HG03354 (cell line): Measurements from ENCODE around the gene CES4A.
A peak's percentile ranks its signal among the peaks of the same experiment; 100 is the strongest.
"Not testable (repeated sequence)": the region's sequence is repeated elsewhere in the genome, so short reads cannot be mapped to it uniquely, and the experiment has no call there.

Experiments used
- ATAC-seq: cut with Tn5 transposase; IDR thresholded peaks from one replicate; pipeline ENCODE4 v1.9.1; 2021; ENCODE audit warnings: mild to moderate bottlenecking; ENCODE audit not compliant: unreplicated experiment, poor library complexity, severe bottlenecking

The CES4A gene

GRCh38 chr16:66988197-66988788, at the start of gene CES4A:
Gene CES4A, plus strand, starts transcription at chr16:66988589. Its CDS starts 184 bp downstream, at chr16:66988773.
- ATAC-seq: no peak

- no peak for ATAC-seq
Observed at GRCh38 chr16:66939366-66939765, 49.0 kb upstream of the CES4A start.

- ATAC-seq: no peak
Observed at GRCh38 chr16:66940236-66940635, 48.2 kb upstream of the CES4A start.

- ATAC-seq: no peak
Observed at GRCh38 chr16:66942981-66943380, 45.4 kb upstream of the CES4A start.

- ATAC-seq: no peak
Observed at GRCh38 chr16:66943426-66944053, 44.8 kb upstream of the CES4A start.

- ATAC-seq: no peak
Observed at GRCh38 chr16:66944054-66944441, 44.3 kb upstream of the CES4A start.

- ATAC-seq: not testable (repeated sequence)
Observed at GRCh38 chr16:66944971-66945370, 43.4 kb upstream of the CES4A start.

GRCh38 chr16:66945939-66946338, 42.5 kb upstream of the CES4A start:
- no peak for ATAC-seq

GRCh38 chr16:66946541-66946940, 41.8 kb upstream of the CES4A start:
- ATAC-seq: no peak

- no peak for ATAC-seq
Observed at GRCh38 chr16:66946974-66947301, 41.5 kb upstream of the CES4A start.

GRCh38 chr16:66947302-66948065, 40.9 kb upstream of the CES4A start:
- peak; percentile 81 for ATAC-seq

- no peak for ATAC-seq
Observed at GRCh38 chr16:66948134-66948836, 40.1 kb upstream of the CES4A start.

- ATAC-seq: no peak
Observed at GRCh38 chr16:66948837-66949225, 39.6 kb upstream of the CES4A start.

- ATAC-seq: no peak
Observed at GRCh38 chr16:66949472-66949871, 38.9 kb upstream of the CES4A start.

- ATAC-seq: no peak
Observed at GRCh38 chr16:66950437-66950836, 38.0 kb upstream of the CES4A start.

GRCh38 chr16:66950971-66951790, 37.2 kb upstream of the CES4A start:
- no peak for ATAC-seq

- no peak for ATAC-seq
Observed at GRCh38 chr16:66952430-66953110, 35.8 kb upstream of the CES4A start.

- ATAC-seq: no peak
Observed at GRCh38 chr16:66953462-66954096, 34.8 kb upstream of the CES4A start.
